Measurements from ENCODE around the gene PSPC1.

- TF ChIP-seq POLR2A (IDR thresholded peaks at IDR 0.05; ENCODE audit: low read depth, low read length) = no peak
- no peak for TF ChIP-seq POLR2AphosphoS5 (IDR thresholded peaks at IDR 0.05; ENCODE audit: low read depth, low read length)
- TF ChIP-seq SPI1 (IDR thresholded peaks at IDR 0.05; ENCODE audit: low read depth, low read length) = no peak
- no peak for TF ChIP-seq TAF1 (IDR thresholded peaks at IDR 0.05; ENCODE audit: low read depth, low read length)
Measured at GRCh38 chr13:19695428-19695827, 87.3 kb downstream of the PSPC1 start.
